Measurements from ENCODE around the gene TMEM82.
A peak's percentile ranks its signal among the peaks of the same experiment; 100 is the strongest.
"Not testable (repeated sequence)": the region's sequence is repeated elsewhere in the genome, so short reads cannot be mapped to it uniquely, and the experiment has no call there.

Gene TMEM82

GRCh38 chr1:15742339-15742801, at the start of gene TMEM82:
TSS of gene TMEM82 (plus strand) at chr1:15742499. CDS start at chr1:15742560, 61 bp downstream.
- DNase-seq, result no peak

GRCh38 chr1:15693371-15693770, 48.9 kb upstream of the TMEM82 start:
- DNase-seq, result no peak

DNA sequence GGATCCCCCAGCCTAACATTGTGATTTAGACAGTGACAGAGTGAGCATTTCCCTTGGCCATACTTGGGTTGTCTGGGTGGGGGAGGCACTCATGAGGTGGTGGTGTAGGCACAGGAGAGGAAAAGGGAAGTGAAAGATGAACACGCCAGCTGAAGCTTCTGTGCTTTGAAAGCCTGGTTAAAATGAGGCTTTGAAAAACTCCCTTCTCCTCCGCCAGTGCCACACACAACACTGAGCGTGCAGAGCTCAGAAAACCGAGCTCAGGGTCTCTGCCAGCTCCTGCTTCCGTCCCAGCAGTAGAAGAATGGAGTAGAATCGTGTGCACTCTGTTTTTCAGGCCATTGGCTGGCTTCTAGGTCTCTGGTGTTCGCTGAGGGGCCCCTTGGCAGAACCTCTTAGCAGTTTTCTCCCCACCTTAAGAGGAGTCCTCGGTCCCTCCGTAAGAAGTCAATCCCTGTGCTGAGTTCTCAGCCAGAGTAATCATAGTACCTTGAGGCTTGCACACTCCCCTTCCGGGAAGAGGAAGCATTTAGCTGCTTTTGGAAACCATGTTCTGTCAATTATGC, 45.3 kb upstream of the TMEM82 start:
- no peak for DNase-seq

GRCh38 chr1:15698201-15698600, 44.1 kb upstream of the TMEM82 start:
- no peak for DNase-seq

- DNase-seq, result not testable (repeated sequence)
These were observed 43.0 kb upstream of the TMEM82 start for GRCh38 chr1:15699321-15699720.

DNA sequence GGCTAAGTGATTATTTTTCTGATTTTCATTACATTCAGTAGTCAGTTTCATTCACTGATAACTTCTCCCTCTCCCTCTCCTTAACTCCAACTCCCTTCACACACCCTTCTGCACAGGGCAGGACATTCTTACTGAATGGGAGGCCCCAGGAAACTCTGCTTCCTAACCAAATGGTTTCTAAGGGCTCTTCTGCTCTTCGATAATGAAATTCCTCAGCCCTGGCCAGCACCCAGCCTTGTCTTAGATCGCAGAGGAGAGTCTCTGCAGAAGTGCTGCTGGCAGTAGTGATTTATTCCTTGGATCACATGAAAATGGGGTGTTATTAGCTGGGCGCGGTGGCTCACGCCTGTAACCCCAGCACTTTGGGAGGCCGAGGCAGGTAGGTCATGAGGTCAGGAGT, 41.8 kb upstream of the TMEM82 start:
- no peak for DNase-seq

DNA sequence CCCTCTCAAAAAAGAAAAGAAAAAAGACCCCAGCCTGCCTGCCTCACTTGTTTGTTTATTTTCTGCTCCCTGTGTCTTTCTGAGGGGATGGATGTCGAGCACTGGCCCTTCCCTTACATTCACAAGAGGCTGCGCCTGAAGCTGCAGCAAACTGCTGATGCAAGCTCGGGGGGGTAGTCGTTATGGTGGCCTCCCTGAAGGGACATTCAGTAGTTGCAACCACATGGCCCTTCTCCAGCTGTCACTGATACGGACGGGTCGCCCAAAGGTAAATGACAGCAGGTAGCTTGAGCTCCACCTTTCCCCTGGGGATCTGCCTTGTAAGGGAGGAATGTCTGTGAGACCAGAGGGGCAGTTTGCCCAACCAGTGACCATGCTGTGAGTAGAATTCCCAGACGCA, 40.5 kb upstream of the TMEM82 start:
- DNase-seq, result no peak

DNA sequence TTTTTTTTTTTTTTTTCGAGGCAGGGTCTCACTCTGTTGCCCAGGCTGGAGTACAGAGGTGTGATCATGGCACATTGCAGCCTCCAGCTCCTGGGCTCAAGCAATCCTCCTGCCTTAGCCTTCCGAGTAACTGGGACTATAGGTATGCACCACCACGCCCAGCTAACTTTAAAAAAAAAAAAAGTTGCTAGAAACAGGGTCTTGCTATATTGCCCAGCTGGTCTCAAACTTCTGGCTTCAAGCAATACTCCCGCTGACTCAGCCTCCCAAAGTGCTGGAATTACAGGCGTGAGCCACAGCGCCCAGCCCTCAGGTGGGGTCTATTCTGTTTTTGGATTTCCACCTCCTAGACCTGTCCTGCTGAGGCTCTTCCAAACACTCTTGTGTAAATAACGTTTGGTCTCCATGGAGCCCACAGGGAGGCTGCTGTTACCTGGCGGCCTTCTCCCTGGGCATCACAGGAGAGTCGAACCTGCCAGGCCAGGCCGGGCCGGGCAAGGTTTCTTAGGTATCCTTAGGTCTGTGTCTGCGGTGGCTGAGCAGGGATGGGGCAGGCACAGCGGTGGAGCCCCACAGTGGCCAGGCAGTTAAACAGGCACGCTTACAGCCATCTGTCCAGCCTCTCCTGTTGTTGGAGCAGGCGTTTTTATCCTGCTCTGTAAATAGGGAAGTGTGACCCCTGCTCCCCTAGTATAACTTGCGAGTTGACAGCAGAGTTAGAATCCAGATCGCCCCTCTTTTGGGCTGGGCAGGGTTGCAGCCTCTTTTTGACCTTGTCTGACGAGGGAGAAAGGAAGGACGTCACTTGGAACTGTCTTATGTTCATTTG, 39.4 kb upstream of the TMEM82 start:
- DNase-seq, result no peak

DNA sequence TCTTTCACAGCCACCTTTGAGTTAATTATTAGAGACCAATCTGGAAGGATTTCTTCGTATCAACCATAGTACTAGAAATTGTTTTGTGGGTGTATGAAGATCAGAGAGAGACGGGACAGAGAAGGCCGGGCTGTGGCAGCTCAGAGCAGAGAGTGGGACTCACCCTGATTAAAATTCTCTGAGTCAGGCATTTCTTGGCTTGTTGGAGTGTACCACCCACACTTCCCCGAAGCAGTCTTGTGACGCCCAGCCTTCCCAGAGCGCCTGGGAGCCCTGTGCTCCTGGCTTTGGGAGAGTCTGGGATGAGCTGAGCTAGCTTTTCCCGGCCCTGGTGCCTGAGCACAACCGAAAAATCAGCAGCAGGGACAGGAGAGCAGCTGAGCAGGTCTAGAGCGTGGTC, 38.7 kb upstream of the TMEM82 start:
- DNase-seq, result peak; percentile 84

GRCh38 chr1:15704526-15705183, 37.6 kb upstream of the TMEM82 start:
- no peak for DNase-seq

GRCh38 chr1:15705184-15705566, 37.1 kb upstream of the TMEM82 start:
- no peak for DNase-seq

- no peak for DNase-seq
These were observed 35.5 kb upstream of the TMEM82 start for GRCh38 chr1:15706751-15707150.

DNA sequence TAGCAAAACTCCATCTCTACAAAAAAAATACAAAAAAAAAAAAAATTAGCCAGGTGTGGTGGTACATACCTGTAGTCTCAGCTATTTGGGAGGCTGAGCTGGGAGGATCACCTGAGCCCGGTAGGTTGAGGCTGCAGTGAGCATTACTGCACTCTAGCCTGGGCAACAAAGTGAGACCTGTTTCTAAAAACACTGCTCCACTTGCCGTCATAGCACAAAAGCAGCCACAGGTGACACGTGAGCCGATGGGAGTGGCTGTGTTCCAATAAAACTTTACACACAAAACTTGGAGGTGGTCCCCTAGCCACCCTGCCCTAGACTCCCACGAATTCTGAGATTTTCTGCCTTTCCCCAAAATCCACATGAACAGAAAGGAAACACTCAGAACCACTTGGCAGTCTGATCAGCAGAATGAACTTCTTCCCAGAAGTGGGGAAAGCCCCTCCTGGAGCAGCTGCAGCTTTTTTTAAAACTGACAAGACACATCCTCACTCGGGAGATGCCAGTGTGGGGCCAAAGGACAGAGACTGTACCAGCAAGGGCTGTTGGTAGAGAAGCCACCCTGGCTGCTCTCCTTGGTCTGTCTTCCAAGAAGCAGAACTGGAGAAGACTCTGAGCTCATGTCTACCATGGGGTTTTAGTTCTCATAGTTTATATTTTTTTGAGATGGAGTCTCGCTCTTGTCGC, 34.9 kb upstream of the TMEM82 start:
- DNase-seq, result no peak

DNA sequence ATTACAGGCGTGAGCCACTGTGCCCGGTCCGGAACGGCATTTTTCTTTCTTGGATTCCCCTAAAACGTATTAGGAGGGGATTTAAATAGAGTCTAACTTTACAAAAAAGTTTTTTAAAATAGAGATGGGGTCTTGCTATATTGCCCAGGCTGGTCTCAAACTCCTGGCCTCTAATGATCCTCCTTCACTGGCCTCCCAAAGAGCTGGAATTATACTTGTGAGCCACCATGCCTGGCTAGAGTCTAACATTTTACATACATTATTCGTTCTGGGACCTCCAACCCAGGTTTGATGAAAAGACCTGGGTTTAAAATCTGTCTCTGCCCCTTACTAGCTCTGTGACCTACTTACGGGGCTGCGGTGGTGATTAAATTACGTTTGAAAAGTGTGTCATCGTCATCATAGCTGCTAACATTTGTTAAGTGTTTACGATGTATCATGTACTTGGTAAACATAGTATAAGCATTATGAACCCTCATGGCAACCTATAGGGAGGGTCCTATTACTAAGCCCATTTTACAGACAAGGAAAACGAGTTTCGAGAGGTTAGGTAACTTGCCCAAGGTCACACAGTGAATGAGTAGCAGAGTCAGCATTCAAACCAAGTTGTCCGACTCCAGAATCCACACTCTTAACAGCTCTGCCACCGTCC, 33.7 kb upstream of the TMEM82 start:
- DNase-seq, result no peak

DNA sequence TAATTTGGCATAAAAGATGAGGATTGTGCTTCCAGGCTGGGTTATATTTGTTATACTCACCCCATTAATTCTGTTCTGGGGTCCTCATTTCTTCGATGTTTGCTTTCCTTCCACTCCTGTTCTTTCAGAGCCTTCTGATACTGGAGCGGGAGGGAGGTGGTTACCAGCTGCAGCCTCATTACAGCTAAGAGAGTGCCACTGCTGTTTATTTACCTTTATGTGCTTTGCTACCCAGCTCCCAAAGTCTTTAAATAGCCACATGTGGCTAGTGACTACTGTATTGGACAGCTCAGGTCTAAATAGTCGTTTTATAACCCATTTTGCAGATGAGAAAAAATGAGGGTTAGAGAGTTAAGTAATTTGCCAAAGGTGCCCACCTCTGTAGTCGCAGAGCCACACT, 33.1 kb upstream of the TMEM82 start:
- no peak for DNase-seq

GRCh38 chr1:15712168-15712567, 30.1 kb upstream of the TMEM82 start:
- no peak for DNase-seq

DNA sequence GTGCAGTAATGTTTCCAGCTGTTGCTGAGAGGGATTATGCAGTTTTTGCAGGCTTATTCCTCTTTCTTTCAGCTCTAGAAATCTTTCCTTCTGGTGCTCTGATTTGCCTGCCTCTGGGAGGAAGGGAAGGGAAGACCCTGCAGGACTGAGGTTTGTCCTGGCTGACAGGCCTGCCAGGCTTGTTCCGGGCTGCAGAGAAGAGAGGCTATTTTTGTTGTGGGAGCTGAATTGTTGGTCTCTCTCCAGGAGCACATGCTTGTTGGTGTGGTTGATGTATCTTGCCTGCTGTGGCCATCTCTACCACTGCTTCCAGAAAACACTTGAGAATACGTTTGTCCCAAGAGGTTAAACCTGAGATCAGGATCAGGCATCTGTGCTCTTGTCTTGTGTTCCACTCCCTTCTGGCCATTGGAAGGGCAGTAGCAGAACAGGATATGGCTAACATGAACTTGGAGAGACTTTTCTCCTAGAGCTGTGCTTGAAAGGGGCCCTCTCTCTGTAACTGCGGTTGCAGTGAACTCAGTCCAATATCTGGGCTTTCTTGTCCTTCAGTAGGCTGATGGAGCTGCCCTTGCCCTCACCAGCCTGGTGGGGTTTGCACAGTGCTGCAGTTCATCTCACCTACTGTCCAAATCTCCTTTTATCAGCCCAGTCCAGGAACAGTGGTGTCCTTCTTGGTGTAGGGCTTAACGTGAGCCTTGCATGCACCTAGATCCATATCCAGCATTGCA, 27.7 kb upstream of the TMEM82 start:
- peak; percentile 47 for DNase-seq

DNA sequence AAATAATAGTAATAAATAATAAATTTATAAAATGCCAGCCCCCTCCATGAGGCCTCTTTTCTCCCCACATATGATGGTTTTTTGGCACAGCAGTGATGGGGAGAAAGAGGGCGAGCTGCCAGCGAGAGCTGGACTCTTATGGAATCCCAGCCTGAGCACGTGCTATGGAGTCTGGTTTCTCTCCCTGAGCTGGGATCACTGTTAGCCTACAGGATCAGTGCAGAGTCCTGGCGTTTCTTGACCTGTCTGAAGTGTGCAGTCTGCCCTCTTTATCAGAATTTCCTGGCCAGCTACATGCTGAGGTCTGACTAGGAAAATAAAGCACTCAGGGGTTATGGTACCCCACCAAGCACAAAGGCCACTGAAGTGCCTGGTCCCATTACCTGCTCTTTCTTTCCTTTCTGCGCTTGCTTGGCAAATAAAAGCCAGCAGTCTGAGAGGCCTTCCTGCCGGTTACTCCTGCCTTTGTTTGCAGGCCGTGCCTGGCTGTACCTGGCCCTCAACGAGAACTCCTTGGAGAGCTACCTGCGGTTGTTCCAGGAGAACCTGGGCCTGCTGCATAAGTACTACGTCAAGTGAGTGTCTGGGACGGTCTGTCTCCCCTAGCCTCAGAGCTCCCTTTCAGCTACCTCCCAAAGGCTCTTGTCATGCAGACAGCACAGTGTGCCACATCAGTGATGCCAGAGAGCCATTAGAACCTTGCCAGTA, 24.7 kb upstream of the TMEM82 start:
- no peak for DNase-seq

GRCh38 chr1:15718199-15718601, 24.1 kb upstream of the TMEM82 start:
- DNase-seq, result no peak

GRCh38 chr1:15719381-15720120, 22.7 kb upstream of the TMEM82 start:
- no peak for DNase-seq

GRCh38 chr1:15720861-15721260, 21.4 kb upstream of the TMEM82 start:
- no peak for DNase-seq
